Mucosa of descending colon (tissue), 3 donors: ENCODE measurements around the gene ELAC2. TPM values are rescaled to one million over a fixed set of nuclear protein-coding genes. Genes with fewer than 3 reads are reported as not detected.

ENCODE experiments used
- ATAC-seq: fragments of 200-7000 bp; cut with Tn5 transposase; one replicate; pipeline ENCODE4 v1.9.1; 2020; ENCODE audit warnings: mild to moderate bottlenecking, moderate library complexity
- DNase-seq, 3 donors: peaks; one replicate each; pipeline ENCODE4 v3.0.0-alpha.2; 2020
- H3K36me3 ChIP-seq: fragments of 200-600 bp; one replicate; pipeline ENCODE4 v1.8.0; 2021; ENCODE audit warnings: low read depth, mild to moderate bottlenecking
- H3K4me1 ChIP-seq: fragments of 200-600 bp; one replicate; pipeline ENCODE4 v1.8.0; 2021; ENCODE audit warnings: low read depth, mild to moderate bottlenecking
- H3K4me3 ChIP-seq: fragments of 200-600 bp; one replicate; pipeline ENCODE4 v1.8.0; 2021; ENCODE audit warnings: mild to moderate bottlenecking
- H3K9me3 ChIP-seq: fragments of 200-600 bp; one replicate; pipeline ENCODE4 v1.8.0; 2021; ENCODE audit warnings: mild to moderate bottlenecking
- intact Hi-C, 2 donors: fragments of 100-400 bp; cut with DNase I in 1 of 2; cut with micrococcal nuclease in 1 of 2; formaldehyde crosslinking; loops; one replicate each; pipeline versions ENCODE4 v1.11.0 to v1.11.1; 2022; cut with DNase I, micrococcal nuclease
- total RNA-seq, 3 donors: library from RNA; stranded (reverse); fragmentation: NEBNext Ultra II Directional in 2 of 3; extraction: Animal tissue kit (Norgen Biotek cat#: 25700) in 2 of 3; gene quantifications; one replicate each; pipeline versions ENCODE4 v1.2.1 to v1.2.4, GENCODE V29; 2021 to 2023
- TF ChIP-seq, protein P1 (sequence below): fragments of 200-600 bp; IDR thresholded peaks from one replicate; pipeline ENCODE4 v1.8.0; 2022; ENCODE audit warnings: antibody characterized with exemption, mild to moderate bottlenecking
- donor health status: DM: no; HTN: no; CAD: no; lungs with moderate emphysema.
- donor health status: DM: no; HTN: no; CAD: no.
- donor health status: DM: no; HTN: yes; CAD: no.

ELAC2 gene
- total RNA-seq, 3 donors from 2014 or later = 46.7 to 47.1 (median 46.9) TPM

DNA sequence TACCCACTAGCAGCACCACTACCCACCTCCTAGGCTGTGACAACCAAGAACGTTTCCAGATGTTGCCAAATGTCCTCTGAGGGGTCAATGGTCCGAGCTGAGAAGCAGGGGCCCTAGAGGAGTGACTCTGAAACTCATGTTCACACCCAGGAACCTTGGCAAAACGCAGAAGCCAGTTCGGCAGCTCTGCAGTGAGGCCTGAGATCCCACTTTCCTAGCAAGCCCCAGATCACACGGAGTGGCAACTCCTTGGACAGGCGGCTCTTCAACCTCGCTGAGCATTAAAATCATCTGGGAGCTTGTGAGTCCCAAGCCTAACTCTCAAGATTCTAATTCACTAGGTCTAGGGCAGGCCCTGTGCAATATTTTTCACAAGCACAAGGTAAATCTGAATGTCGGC lies 17.3 kb downstream of the ELAC2 start:
- ATAC-seq = no peak
- intact Hi-C loops = loop anchor here (5.0 to 10.0 kb wide), 2 partner anchors 816 to 823 kb away; no protein-coding TSS in a partner anchor
- TF ChIP-seq, protein P1, sequence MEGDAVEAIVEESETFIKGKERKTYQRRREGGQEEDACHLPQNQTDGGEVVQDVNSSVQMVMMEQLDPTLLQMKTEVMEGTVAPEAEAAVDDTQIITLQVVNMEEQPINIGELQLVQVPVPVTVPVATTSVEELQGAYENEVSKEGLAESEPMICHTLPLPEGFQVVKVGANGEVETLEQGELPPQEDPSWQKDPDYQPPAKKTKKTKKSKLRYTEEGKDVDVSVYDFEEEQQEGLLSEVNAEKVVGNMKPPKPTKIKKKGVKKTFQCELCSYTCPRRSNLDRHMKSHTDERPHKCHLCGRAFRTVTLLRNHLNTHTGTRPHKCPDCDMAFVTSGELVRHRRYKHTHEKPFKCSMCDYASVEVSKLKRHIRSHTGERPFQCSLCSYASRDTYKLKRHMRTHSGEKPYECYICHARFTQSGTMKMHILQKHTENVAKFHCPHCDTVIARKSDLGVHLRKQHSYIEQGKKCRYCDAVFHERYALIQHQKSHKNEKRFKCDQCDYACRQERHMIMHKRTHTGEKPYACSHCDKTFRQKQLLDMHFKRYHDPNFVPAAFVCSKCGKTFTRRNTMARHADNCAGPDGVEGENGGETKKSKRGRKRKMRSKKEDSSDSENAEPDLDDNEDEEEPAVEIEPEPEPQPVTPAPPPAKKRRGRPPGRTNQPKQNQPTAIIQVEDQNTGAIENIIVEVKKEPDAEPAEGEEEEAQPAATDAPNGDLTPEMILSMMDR = no peak

DNA sequence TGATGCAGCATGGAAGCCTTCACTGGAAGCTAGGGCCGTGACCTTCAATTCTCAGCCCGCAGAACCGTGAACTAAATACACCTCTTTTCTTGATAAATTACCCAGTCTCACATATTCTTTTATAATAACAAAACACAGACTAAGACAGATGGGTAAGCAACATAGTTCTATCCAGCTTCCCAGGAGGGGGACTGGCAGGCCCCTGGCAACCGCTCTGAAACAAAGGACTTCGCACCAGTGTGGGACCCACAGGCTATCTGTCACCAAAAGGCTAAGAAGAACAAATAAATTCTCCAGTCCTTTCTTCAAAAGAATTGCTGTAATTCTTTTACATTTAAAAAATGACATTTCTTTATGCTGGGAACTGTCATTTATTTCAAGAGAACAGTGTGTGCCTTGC lies 19.0 kb downstream of the ELAC2 start:
- Histone ChIP-seq H3K36me3 (peaks cover 34% of the 10 kb centered on the region), H3K9me3 (no peaks in the 10 kb centered on the region), H3K4me1 (no peaks in the 10 kb centered on the region), H3K4me3 (no peak overlapping the region)
- no peak for ATAC-seq
- intact Hi-C loops = no loop called here
- no peak for DNase-seq
- TF ChIP-seq, protein P1 = no peak

More for the DNA sequence above, 17.3 kb downstream of the ELAC2 start:
- H3K4me3 ChIP-seq = no peak overlapping the region
- no peaks in the 10 kb centered on the region for H3K9me3 ChIP-seq
- no peak for DNase-seq
- no peaks in the 10 kb centered on the region for H3K4me1 ChIP-seq
- H3K36me3 ChIP-seq = peaks cover 27% of the 10 kb centered on the region

DNA sequence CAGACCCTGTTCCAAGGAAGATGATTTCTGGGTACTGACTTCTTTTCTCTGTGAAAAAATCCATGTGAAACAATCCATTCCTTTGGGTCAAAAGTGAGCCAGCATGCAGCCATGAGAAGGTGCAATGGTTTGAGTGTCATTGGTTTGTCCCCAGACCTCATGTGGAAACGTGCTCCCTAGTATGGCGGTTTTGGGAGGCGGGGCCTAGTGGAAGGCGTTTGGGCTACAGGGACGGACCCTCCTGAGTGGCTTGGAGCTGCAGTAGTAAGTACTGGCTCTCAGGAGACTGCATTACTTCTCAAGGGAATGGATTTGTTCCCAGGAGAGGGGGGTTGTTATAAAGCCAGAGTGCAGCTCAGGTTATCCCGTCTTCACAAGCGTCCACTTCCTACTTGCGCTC lies 19.4 kb downstream of the ELAC2 start:
- ATAC-seq = no peak
- H3K9me3 ChIP-seq = no peaks in the 10 kb centered on the region
- intact Hi-C loops = no loop called here
- no peak overlapping the region for H3K4me3 ChIP-seq
- peaks cover 34% of the 10 kb centered on the region for H3K36me3 ChIP-seq
- no peak for DNase-seq
- H3K4me1 ChIP-seq = no peaks in the 10 kb centered on the region
- TF ChIP-seq, protein P1 = no peak

DNA sequence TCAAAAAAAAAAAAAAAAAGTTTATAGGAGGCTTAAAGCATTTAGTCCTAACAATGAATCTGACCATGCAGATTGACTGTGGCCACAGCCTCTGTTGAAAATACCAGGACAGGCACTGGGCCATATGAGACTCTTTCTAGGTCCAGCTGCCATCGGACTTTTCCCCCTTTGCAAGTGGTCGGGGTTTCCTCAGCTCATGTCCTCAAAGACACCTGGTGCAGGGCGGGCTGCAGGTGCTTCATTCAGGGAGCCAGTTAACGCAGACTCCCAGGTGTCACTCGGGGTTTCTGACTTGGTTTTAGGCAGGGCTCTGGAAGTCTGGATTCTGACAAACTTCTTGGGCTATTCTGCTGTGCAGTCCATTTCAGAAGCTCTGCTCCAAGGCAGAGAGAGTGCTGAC lies 20.9 kb downstream of the ELAC2 start:
- Histone ChIP-seq H3K4me3 (no peak overlapping the region), H3K4me1 (no peaks in the 10 kb centered on the region), H3K9me3 (no peaks in the 10 kb centered on the region), H3K36me3 (peaks cover 41% of the 10 kb centered on the region)
- ATAC-seq (no peak), DNase-seq (no peak)
- TF ChIP-seq, protein P1 = no peak
- intact Hi-C loops = no loop called here

DNA sequence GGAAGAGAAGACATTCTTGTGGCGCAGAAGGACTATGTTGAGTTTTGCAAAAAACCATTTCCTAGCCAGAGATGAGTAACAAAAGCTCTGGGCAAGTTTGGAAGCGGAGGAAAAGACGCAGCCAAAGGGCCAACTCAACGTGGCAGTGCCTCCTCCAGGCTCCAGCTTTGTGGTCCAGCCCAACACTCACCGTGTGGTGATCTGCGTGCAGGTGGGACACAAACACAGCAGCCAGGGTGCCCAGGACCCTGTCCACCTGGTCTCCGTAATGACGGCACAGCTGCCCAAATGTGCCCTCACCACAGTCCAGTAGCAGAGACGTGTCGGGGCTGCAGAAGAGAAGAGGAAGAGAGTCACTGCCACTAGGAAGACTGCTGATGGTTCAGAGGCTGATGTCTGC lies 21.5 kb downstream of the ELAC2 start:
- H3K9me3 ChIP-seq = no peaks in the 10 kb centered on the region
- DNase-seq = no peak
- TF ChIP-seq, protein P1 = no peak
- no peaks in the 10 kb centered on the region for H3K4me1 ChIP-seq
- ATAC-seq = no peak
- H3K4me3 ChIP-seq = no peak overlapping the region
- intact Hi-C loops = no loop called here
- peaks cover 41% of the 10 kb centered on the region for H3K36me3 ChIP-seq

DNA sequence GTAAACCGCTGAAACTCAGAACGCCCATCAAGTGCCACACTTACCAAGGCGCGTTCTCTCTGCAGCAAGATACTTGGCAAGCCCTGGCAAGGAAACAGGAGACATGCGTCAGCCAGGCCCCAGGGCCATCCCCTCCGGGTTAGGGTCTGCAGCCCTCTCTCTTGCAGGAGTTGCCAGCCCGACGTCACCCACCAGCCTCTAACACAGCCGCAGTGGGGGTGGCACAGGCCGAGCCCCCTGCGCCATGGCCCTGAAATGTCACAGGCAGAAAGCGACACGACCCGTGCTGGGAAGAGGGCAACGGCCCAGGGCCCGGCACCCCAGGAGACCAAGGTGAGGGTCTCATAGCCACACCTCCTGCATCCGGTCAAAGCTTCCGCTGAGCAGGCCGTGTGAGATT lies 21.9 kb downstream of the ELAC2 start:
- ATAC-seq (no peak), DNase-seq (no peak)
- intact Hi-C loops = no loop called here
- Histone ChIP-seq H3K36me3 (peaks cover 41% of the 10 kb centered on the region), H3K9me3 (no peaks in the 10 kb centered on the region), H3K4me3 (no peak overlapping the region), H3K4me1 (no peaks in the 10 kb centered on the region)
- TF ChIP-seq, protein P1 = no peak
